T-helper 1 cell (primary cell): ENCODE results near the gene TMA7B.
A peak's percentile ranks its signal among the peaks of the same experiment; 100 is the strongest.

Experiments
- DNase-seq, 5 donors: peaks; one replicate each; pipeline ENCODE4 v3.0.0-alpha.2; 2012 to 2020

Gene TMA7B

GRCh38 chr22:39933741-39934140, 26.5 kb upstream of the TMA7B start:
- DNase-seq: peak in 1 of 5 donors; percentile 55

GRCh38 chr22:39935116-39935515, 25.1 kb upstream of the TMA7B start:
- no peak for DNase-seq

- DNase-seq: no peak
These were observed 24.6 kb upstream of the TMA7B start for GRCh38 chr22:39935612-39936011.

DNA sequence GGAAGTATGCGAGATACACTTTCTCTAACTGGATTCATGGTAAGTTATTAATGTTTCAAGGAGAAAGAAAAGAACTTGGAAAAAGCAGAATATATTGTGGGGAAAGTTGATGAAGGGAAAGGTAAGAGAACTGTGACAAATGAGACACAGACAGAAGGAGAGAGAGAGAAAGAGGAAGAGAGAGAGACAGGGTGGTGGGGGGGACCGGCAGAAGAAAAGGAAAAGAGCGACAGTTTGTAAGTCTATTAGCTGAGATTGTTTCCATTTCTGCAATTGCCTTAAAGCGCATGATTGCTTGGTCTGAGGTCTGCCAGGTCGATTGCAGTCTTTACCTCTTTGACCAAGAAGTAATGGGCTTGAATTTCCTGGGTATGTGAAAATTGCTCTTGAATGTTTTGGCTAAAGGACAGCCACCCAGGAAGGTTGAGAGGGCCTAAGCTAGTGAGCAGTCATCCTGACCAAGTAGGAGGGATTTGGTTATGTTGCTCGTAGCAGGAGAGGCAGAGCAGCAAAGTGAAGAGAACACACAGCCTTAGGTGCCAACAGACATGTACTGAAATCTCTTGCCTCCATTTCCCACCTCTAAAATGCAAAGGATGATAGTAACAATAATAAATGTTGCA, 23.6 kb upstream of the TMA7B start:
- DNase-seq: no peak

DNA sequence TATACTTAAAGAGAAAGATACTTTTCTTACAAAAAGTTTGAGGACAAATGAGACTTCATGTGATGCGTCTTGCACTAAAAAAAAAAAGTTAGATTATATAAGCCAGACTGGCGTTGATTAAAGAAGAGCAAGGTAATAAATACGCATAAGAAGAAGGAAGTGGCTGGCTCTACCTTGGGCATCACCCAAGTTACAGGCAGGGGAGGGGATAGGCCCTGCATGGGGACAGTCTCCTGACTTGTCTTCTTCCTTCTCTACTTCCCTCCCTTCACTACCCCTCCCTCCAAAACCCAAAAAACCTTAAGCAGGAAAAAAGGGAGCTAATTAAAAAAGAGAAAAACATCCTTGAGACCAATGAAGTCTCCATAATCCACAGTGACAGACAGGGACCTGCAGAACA, 22.3 kb upstream of the TMA7B start:
- no peak for DNase-seq

DNA sequence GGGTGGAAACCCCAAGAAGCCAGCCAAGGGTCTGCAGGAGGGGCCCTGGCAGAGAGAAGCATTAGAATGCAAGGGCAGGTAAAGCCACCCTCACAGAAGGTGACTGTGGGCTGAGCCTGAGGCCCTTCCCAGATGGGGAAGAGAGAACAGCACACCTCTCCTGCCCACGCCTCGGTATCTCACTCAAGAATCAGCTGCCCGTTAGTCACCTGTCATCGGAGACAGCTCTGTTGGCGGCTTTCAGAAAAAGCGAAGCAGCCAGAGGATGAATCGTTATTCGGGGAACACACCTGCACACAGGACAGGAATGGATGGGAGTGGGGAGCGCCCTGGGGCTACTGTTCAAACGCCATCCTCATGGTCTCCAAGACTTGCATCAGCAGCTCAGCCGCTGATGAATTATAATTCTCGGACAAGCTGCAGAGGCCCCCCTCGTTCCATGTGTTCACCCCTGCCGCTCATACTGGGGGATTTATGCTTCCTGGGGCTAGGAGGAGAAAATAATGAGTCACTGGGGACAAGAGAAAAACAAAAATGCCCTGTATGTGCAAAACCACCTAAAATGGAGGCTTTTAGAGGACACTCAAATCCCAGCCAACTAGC, 21.6 kb upstream of the TMA7B start:
- DNase-seq: no peak

GRCh38 chr22:39939830-39940229, 20.4 kb upstream of the TMA7B start:
- no peak for DNase-seq

DNA sequence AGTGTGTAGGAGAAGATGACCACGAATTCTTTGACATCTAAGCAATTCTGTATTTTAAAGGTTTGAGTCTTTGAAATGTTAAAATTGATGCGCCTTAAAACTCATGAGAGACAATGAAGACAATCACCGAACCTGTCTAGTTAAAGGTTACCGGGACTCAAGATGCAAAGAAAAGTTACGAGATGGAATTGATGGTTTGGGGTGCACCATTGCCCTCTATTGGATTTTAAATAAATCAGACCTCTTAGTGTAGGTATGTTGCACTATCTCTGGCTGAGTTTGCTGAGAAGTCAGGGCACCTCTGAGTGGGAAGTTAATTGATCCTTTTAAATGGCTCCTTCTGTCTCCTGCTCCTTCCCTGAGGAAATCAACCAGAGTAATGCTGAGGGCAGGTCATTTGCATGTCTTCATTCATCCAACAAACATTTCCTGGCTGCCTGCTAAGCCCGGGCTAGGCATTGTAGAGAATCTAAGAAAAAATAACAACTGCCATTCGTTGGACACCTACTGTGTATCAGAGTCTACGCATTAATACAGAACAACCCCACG, 19.4 kb upstream of the TMA7B start:
- DNase-seq: peak in 2 of 5 donors; percentile 30 to 68

DNA sequence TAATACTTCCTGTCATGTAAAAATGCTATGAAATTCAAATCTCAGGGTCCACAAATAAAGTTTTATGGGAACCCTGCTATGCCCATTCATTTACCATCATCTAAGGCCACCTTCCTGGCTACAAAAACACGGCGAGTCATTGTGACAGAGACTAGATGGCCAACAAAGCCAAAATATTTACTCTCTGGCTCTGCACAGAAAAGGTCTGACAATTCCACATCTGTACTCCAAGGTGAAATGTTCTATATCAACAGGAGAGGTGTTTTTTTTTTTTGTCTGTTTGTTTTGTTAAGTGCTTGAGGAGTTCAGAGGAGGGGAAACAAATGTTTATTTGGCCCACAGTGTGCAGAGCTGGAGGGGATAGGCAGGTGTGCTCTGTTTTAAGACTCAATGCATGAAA, 18.6 kb upstream of the TMA7B start:
- DNase-seq: no peak

DNA sequence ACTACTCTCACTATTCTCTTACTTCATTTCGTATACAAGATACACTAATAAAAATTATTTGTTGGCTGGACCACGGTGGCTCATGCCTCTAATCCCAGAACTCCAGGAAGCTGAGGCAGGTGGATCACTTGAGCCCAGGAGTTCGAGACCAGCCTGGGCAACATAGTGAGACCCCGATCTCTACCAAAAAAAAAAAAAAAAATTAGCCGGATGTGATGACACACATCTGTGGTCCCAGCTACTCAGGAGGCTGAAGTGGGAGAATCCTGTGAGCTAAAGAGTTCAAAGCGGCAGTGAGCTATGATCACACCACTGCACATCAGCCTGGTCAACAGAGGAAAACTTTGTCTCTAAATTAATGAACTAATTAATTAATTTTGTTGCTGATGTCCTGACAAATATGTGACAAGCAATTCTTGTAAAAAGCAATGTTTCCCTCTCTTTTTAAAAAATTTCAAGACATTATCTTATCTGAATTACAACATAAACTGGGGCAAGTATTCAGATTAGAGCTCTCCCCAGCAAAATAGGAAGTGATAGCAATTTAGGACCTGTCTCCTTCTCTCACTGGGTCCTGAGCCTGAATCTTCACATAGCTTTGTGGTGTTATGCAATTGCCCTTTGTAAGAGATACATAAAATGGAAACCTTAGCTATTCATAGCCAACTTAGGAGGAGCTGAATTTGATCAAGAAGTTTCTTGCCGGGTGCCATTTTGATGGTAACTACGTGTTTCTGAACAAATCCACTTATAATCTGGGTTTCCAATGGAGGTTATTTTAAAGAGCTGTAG, 17.6 kb upstream of the TMA7B start:
- DNase-seq: no peak

- DNase-seq: no peak
These were observed 16.9 kb upstream of the TMA7B start for GRCh38 chr22:39943337-39943736.

GRCh38 chr22:39943953-39944872, 16.0 kb upstream of the TMA7B start:
- no peak for DNase-seq

GRCh38 chr22:39946126-39946502, 14.1 kb upstream of the TMA7B start:
- DNase-seq: no peak

GRCh38 chr22:39946503-39947219, 13.5 kb upstream of the TMA7B start:
- no peak for DNase-seq

- DNase-seq: no peak
These were observed 12.7 kb upstream of the TMA7B start for GRCh38 chr22:39947220-39948216.

- DNase-seq: no peak
These were observed 10.0 kb upstream of the TMA7B start for GRCh38 chr22:39949964-39950737.

DNA sequence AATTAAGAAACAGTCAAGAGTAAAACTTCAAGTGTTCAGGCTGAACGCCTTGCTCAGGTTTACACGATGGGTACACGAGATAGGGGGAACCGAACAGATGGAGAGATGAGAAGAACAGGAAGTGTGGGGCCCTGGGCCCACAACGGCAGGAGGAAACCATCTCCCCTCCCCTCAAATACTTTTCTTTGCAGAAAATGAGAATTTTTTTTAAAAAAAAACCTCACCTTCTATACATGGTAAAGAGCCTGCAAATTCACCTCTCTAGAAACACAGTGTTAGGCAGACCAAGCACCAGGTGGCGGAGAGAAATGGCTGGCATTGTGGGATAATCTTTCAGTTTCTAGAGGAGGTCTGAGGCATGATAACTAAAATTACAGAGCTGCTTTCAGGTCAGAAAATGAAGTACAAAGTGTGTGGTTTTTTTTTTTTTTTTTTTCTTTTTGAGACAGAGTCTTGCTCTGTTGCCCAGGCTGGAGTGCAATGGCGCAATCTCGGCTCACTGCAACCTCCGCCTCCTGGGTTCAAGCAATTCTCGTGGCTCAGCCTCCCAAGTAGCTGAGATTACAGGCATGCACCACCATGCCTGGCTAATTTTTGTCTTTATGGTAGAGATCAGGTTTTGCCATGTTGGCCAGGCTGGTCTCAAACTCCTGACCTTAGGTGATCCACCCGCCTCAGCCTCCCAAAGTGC, 8.4 kb upstream of the TMA7B start:
- peak in 2 of 5 donors; percentile 29 to 41 for DNase-seq

- DNase-seq: no peak
These were observed 7.8 kb upstream of the TMA7B start for GRCh38 chr22:39952347-39952746.

GRCh38 chr22:39953101-39953500, 7.1 kb upstream of the TMA7B start:
- DNase-seq: no peak
